PC-9 (cell line): Measurements from ENCODE around the gene ZNF583. TPM values are rescaled to one million over a fixed set of nuclear protein-coding genes. Genes with fewer than 3 reads are reported as not detected.
A peak's percentile ranks its signal among the peaks of the same experiment; 100 is the strongest.

Experiments used
- BruUV-seq: library from RNA; stranded (reverse); fragments of 400-500 nt; replicated peaks from 2 replicates; lab custom pipeline; 2021; lab: Mats Ljungman, UMichigan
- CTCF ChIA-PET: fragments of 300-600 bp; sonication (Branson Sonifier 250); formaldehyde crosslinking; loops from one replicate; lab custom pipeline; 2022; ENCODE audit warnings: antibody characterized with exemption; lab: Charles Lee
- POLR2A ChIA-PET: fragments of 300-600 bp; sonication (Branson Sonifier 250); formaldehyde crosslinking; loops from one replicate; lab custom pipeline; 2022; ENCODE audit warnings: antibody characterized with exemption; ENCODE audit not compliant: unreplicated experiment; lab: Charles Lee
- DNase-seq, 2 experiments: peaks; one replicate each; pipeline versions ENCODE4 v3.0.0 to v3.0.0-alpha.2; 2015 to 2022; ENCODE audit warnings: mixed read lengths in 1 of 2
- H2AFZ ChIP-seq: fragments of 200-600 bp; sonication (generic); 2 replicates; pipeline ENCODE4 v1.8.1; 2017; ENCODE audit warnings: antibody characterized with exemption
- H3F3A ChIP-seq: fragments of 200-600 bp; sonication (generic); 2 replicates; pipeline ENCODE4 v1.8.1; 2017; ENCODE audit warnings: antibody characterized with exemption, mild to moderate bottlenecking, low read depth; ENCODE audit not compliant: insufficient read depth
- H3K27ac ChIP-seq: fragments of 200-600 bp; sonication (generic); 2 replicates; pipeline ENCODE4 v1.6.1; 2016; ENCODE audit warnings: mixed run types
- H3K27me3 ChIP-seq: fragments of 200-600 bp; sonication (generic); 2 replicates; pipeline ENCODE4 v1.6.1; 2016; ENCODE audit warnings: low read depth, mixed run types; ENCODE audit not compliant: insufficient read depth
- H3K36me3 ChIP-seq: fragments of 200-600 bp; sonication (generic); 2 replicates; pipeline ENCODE4 v1.6.1; 2016; ENCODE audit warnings: low read depth, mixed run types
- H3K4me1 ChIP-seq: fragments of 200-600 bp; sonication (generic); replicated peaks from 2 replicates; pipeline ENCODE4 v1.6.1; 2016; ENCODE audit warnings: mixed run types; ENCODE audit not compliant: insufficient read depth
- H3K4me2 ChIP-seq: fragments of 200-600 bp; sonication (generic); 2 replicates; pipeline ENCODE4 v1.6.1; 2017; ENCODE audit warnings: mixed run types
- H3K4me3 ChIP-seq: fragments of 200-600 bp; sonication (generic); 2 replicates; pipeline ENCODE4 v1.6.1; 2016; ENCODE audit warnings: mixed run types
- H3K79me2 ChIP-seq: fragments of 200-600 bp; sonication (generic); 2 replicates; pipeline ENCODE4 v1.6.1; 2017; ENCODE audit warnings: low read depth, mixed run types
- H3K9me2 ChIP-seq: fragments of 200-600 bp; sonication (generic); 2 replicates; pipeline ENCODE4 v1.8.1; 2017; ENCODE audit warnings: mild to moderate bottlenecking; ENCODE audit not compliant: insufficient read depth
- H3K9me3 ChIP-seq: fragments of 200-600 bp; sonication (generic); 2 replicates; pipeline ENCODE4 v1.8.1; 2016; ENCODE audit warnings: low read depth; ENCODE audit not compliant: insufficient read depth
- H4K20me1 ChIP-seq: fragments of 200-600 bp; sonication (generic); 2 replicates; pipeline ENCODE4 v1.8.1; 2017; ENCODE audit not compliant: insufficient read depth
- CTCF ChIP-seq: fragments of 200-600 bp; sonication (generic); conservative IDR thresholded peaks from 2 replicates; pipeline ENCODE4 v1.6.1; 2017; ENCODE audit warnings: mixed run types, antibody characterized with exemption, mild to moderate bottlenecking, moderate library complexity
- EZH2 ChIP-seq: fragments of 200-600 bp; sonication (generic); IDR thresholded peaks from 2 replicates; pipeline ENCODE4 v1.8.0; 2017; ENCODE audit warnings: antibody characterized with exemption, low read depth
- intact Hi-C: fragments of 100-400 bp; cut with micrococcal nuclease; formaldehyde crosslinking; loops from one replicate; pipeline ENCODE4 v1.10.0; 2022; ENCODE audit not compliant: unreplicated experiment
- total RNA-seq: library from RNA; stranded (reverse); gene quantifications from 2 replicates; pipeline ENCODE4 v1.2.3, GENCODE V29; 2021

Gene ZNF583
- total RNA-seq, 1 experiment from 2014 or later = 3.1 TPM

DNA sequence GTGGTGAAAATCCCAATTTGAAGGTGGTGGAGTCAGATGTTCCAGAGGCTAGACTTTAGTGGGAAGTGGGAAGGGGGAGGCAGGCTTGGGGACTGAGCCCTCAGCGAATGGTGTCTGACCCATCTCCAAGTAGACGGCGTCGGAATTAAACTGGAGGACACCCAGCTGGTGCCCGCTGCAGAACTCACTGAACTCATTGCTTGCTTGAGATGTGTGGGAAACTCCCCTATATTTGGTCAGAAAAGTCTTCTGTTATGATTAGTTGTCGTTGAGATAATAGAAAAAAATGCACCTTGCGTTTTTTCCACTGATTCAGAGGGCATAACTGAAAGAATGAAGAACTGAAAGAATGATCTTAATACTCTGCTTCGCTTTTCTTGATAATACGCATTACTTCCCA is 871 bp upstream of the ZNF583 start:
- H3K27ac ChIP-seq = no peak overlapping the region
- intact Hi-C loops = loop anchor here (1.0 kb wide), 1 partner anchor 10 kb away; the partner anchor contains the start of gene ZNF582
- H3K79me2 ChIP-seq = no peaks in the 10 kb centered on the region
- H3F3A ChIP-seq = no peaks in the 10 kb centered on the region
- H3K4me2 ChIP-seq = peak overlapping the region; percentile 89
- H3K36me3 ChIP-seq = peaks cover 13% of the 10 kb centered on the region
- CTCF ChIA-PET = interaction anchor here (0.6 kb wide), 1 partner anchor 1243 kb away, joined by 5 read pairs; no protein-coding TSS in a partner anchor
- no peak for TF ChIP-seq EZH2
- TF ChIP-seq CTCF = no peak
- DNase-seq = no peak
- no peaks in the 10 kb centered on the region for H4K20me1 ChIP-seq
- H3K4me3 ChIP-seq = peak overlapping the region; percentile 82
- BruUV-seq = TSS peak; percentile 51
- POLR2A ChIA-PET = interaction anchor here (0.6 to 0.8 kb wide), 2 partner anchors 192 to 1456 kb away, joined by 6 to 9 read pairs; partner anchors contain the start of genes NLRP7 and ZNF71
- H3K27me3 ChIP-seq = no peaks in the 10 kb centered on the region
- no peaks in the 10 kb centered on the region for H3K9me2 ChIP-seq
- H3K4me1 ChIP-seq = peaks cover 13% of the 10 kb centered on the region
- H2AFZ ChIP-seq = peak overlapping the region; percentile 99
- peaks cover 65% of the 10 kb centered on the region for H3K9me3 ChIP-seq

- TF ChIP-seq EZH2 (no peak), CTCF (no peak)
- Histone ChIP-seq H3K9me2 (no peaks in the 10 kb centered on the region), H3K4me3 (peak overlapping the region; percentile 82), H3K27me3 (no peaks in the 10 kb centered on the region), H3K36me3 (peaks cover 22% of the 10 kb centered on the region), H3K79me2 (no peaks in the 10 kb centered on the region), H3K27ac (no peak overlapping the region), H4K20me1 (no peaks in the 10 kb centered on the region), H3F3A (no peaks in the 10 kb centered on the region), H2AFZ (peak overlapping the region; percentile 99), H3K4me2 (peak overlapping the region; percentile 89), H3K4me1 (peaks cover 13% of the 10 kb centered on the region), H3K9me3 (peaks cover 68% of the 10 kb centered on the region)
- DNase-seq = no peak
- intact Hi-C loops = no loop called here
- ChIA-PET CTCF (no interaction called here), POLR2A (no interaction called here)
- no TSS peak for BruUV-seq
Observed at GRCh38 chr19:56404705-56405056, 549 bp downstream of the ZNF583 start.

DNA sequence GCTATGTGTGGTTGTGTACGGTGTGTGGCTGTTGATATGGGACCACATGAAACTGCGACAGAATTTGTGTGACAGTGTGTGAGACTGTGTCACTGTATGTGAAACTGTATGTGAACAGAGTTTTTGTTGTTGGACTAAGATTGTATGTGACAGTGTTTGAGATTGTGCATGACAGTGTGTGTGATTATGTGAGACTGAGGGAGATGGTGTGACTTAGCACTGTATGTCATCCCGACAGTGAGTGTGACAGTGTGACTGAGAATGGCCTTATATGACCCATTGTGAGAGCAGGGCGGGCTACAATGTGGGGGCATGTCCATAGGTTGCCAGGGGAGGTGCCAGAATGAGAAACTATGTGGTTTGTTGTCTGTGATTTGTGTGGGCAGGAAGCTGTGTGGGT is 930 bp downstream of the ZNF583 start:
- Histone ChIP-seq H3K9me3 (peaks cover 66% of the 10 kb centered on the region), H3F3A (no peaks in the 10 kb centered on the region), H4K20me1 (no peaks in the 10 kb centered on the region), H2AFZ (peak overlapping the region; percentile 99; the same call in 1 of the 2 replicates), H3K79me2 (no peaks in the 10 kb centered on the region), H3K9me2 (no peaks in the 10 kb centered on the region), H3K36me3 (peaks cover 25% of the 10 kb centered on the region), H3K4me1 (peaks cover 13% of the 10 kb centered on the region), H3K4me2 (peak overlapping the region; percentile 89), H3K27me3 (no peaks in the 10 kb centered on the region), H3K27ac (no peak overlapping the region), H3K4me3 (peak overlapping the region; percentile 82)
- intact Hi-C loops = no loop called here
- CTCF ChIA-PET = no interaction called here
- no TSS peak for BruUV-seq
- TF ChIP-seq EZH2 = no peak
- no peak for TF ChIP-seq CTCF
- POLR2A ChIA-PET = no interaction called here
- no peak for DNase-seq
